Endothelial cell of umbilical vein (primary cell): Measurements from ENCODE around the gene INTS14. TPM values are rescaled to one million over a fixed set of nuclear protein-coding genes. Genes with fewer than 3 reads are reported as not detected.

Source experiments
- BruUV-seq: library from RNA; stranded (reverse); fragments of 400-500 nt; replicated peaks from 2 replicates; lab custom pipeline; 2021; lab: Mats Ljungman, UMichigan
- CTCF ChIA-PET: fragments of 300-600, 350-600 bp; sonication (Branson Sonifier 250); formaldehyde crosslinking; loops from one replicate; lab custom pipeline; 2021; ENCODE audit warnings: antibody characterized with exemption, inconsistent platforms; lab: Charles Lee
- POLR2A ChIA-PET: fragments of 300-600, 350-600 bp; sonication (Branson Sonifier 250); formaldehyde crosslinking; loops from one replicate; lab custom pipeline; 2021; ENCODE audit warnings: antibody characterized with exemption, inconsistent platforms; lab: Charles Lee
- DNase-seq: peaks from one replicate; pipeline ENCODE4 v3.0.0-alpha.2; 2011; ENCODE audit warnings: low read depth, low spot score
- FAIRE-seq: peaks from 2 replicates; lab custom pipeline; 2011; peaks lifted over from hg19 to GRCh38; lab: Jason Lieb, UNC
- H2AFZ ChIP-seq: 2 replicates; pipeline ENCODE4 v1.6.0; 2012; ENCODE audit warnings: low read depth, low read length, control low read depth, inconsistent platforms
- H3K27ac ChIP-seq: 2 replicates; pipeline ENCODE4 v1.5.1; 2011; ENCODE audit warnings: low read depth, mild to moderate bottlenecking, control low read depth, low read length, moderate library complexity; ENCODE audit not compliant: insufficient read depth
- H3K27me3 ChIP-seq, 2 experiments: 2 replicates each; pipeline versions ENCODE4 v1.6.0 to v1.6.1; 2011; ENCODE audit warnings: low read length in 2 of 2, mixed read lengths in 1 of 2; ENCODE audit not compliant: control insufficient read depth in 2 of 2, insufficient read depth in 2 of 2
- H3K36me3 ChIP-seq, 2 experiments: 2 replicates in 1 of 2; 3 replicates in 1 of 2; pipeline ENCODE4 v1.5.1; 2011; ENCODE audit warnings: low read length in 2 of 2, mild to moderate bottlenecking in 1 of 2, moderate library complexity in 1 of 2; ENCODE audit not compliant: control insufficient read depth in 2 of 2, insufficient read depth in 2 of 2; ENCODE audit errors: extremely low read depth in 1 of 2
- H3K4me1 ChIP-seq: 3 replicates; pipeline ENCODE4 v1.5.1; 2011; ENCODE audit warnings: mild to moderate bottlenecking, low read length; ENCODE audit not compliant: control insufficient read depth, insufficient read depth; ENCODE audit errors: extremely low read depth
- H3K4me2 ChIP-seq: 2 replicates; pipeline ENCODE4 v1.6.1; 2011; ENCODE audit warnings: low read length, control low read depth, mixed read lengths; ENCODE audit not compliant: insufficient read depth
- H3K4me3 ChIP-seq, 3 experiments: fragments of 200-600 bp in 1 of 3; sonication (generic), shearing (Covaris generic) in 1 of 3; replicated peaks in 1 of 3; 2 replicates each; pipeline ENCODE4 v1.5.1; 2011 to 2016; ENCODE audit warnings: control low read depth in 3 of 3, low read length in 3 of 3, mild to moderate bottlenecking in 2 of 3, inconsistent platforms in 1 of 3, low read depth in 1 of 3, moderate library complexity in 1 of 3; ENCODE audit not compliant: insufficient read depth in 1 of 3
- H3K79me2 ChIP-seq: 2 replicates; pipeline ENCODE4 v1.6.0; 2012; ENCODE audit warnings: low read length, inconsistent platforms; ENCODE audit not compliant: control insufficient read depth, insufficient read depth
- H3K9ac ChIP-seq: replicated peaks from 2 replicates; pipeline ENCODE3; 2011; ENCODE audit warnings: low read length, control low read depth; ENCODE audit not compliant: insufficient read depth; ENCODE audit errors: extremely low read depth
- H3K9me1 ChIP-seq: replicated peaks from 3 replicates; pipeline ENCODE4 v1.6.0; 2011; ENCODE audit warnings: mild to moderate bottlenecking, low read length; ENCODE audit not compliant: control insufficient read depth, insufficient read depth; ENCODE audit errors: extremely low read depth
- H3K9me3 ChIP-seq: replicated peaks from 2 replicates; pipeline ENCODE4 v1.5.1; 2012; ENCODE audit warnings: low read length, inconsistent platforms; ENCODE audit not compliant: control insufficient read depth, insufficient read depth
- H4K20me1 ChIP-seq: replicated peaks from 2 replicates; pipeline ENCODE3; 2011; ENCODE audit warnings: mild to moderate bottlenecking, low read length; ENCODE audit not compliant: control insufficient read depth, insufficient read depth; ENCODE audit errors: extremely low read depth
- FOS ChIP-seq: IDR thresholded peaks from 2 replicates; pipeline ENCODE4 v1.6.1; 2011; ENCODE audit warnings: mild to moderate bottlenecking, low read length, moderate library complexity, borderline replicate concordance; ENCODE audit not compliant: insufficient read depth
- GATA2 ChIP-seq: IDR thresholded peaks from 2 replicates; pipeline ENCODE4 v1.7.0; 2011; ENCODE audit warnings: low read depth, mild to moderate bottlenecking, moderate library complexity, mixed read lengths, low read length; ENCODE audit not compliant: insufficient read length, insufficient read depth
- JUN ChIP-seq: IDR thresholded peaks from 2 replicates; pipeline ENCODE4 v1.6.1; 2011; ENCODE audit warnings: borderline replicate concordance, low read depth; ENCODE audit not compliant: insufficient read length, insufficient read depth
- MYC ChIP-seq: IDR thresholded peaks from one replicate; pipeline ENCODE4 v1.6.1; 2011; ENCODE audit warnings: mild to moderate bottlenecking, low read depth, low read length
- POLR2A ChIP-seq: IDR thresholded peaks from 2 replicates; pipeline ENCODE4 v1.6.1; 2012; ENCODE audit warnings: low read depth, mild to moderate bottlenecking, control low read depth, low read length
- POLR2AphosphoS5 ChIP-seq: IDR thresholded peaks from 2 replicates; pipeline ENCODE4 v1.6.1; 2012; ENCODE audit warnings: low read depth, mild to moderate bottlenecking, control low read depth, low read length, moderate library complexity; ENCODE audit not compliant: insufficient read depth
- dilution Hi-C: fragments of 300-500 bp; cut with MboI; formaldehyde crosslinking; loops from one replicate; pipeline ENCODE4 v1.15.0; 2019; ENCODE audit warnings: low sequenced_read_pairs; ENCODE audit not compliant: extremely low pct_ligation_motif_present
- intact Hi-C: fragments of 100-400 bp; cut with micrococcal nuclease; formaldehyde crosslinking; loops from one replicate; pipeline ENCODE4 v1.10.0; 2022
- polyA plus RNA-seq, 4 experiments: library from polyadenylated mRNA; depleted of rRNA in 3 of 4; stranded (reverse) in 3 of 4; unstranded in 1 of 4; fragments of >200 nt; gene quantifications; 2 replicates each; pipeline versions ENCODE4 v1.2.1 to v1.2.3, GENCODE V29; 2011 to 2012; ENCODE audit warnings: missing spikeins in 1 of 4
- total RNA-seq: library from RNA; stranded (reverse); gene quantifications from 2 replicates; pipeline ENCODE4 v1.2.3, GENCODE V29; 2021
- TF ChIP-seq, protein P1 (sequence below), 2 donors: IDR thresholded peaks; 1 replicate in 1 of 2; 2 replicates in 1 of 2; pipeline ENCODE4 v1.5.1; 2011; ENCODE audit warnings: low read length in 2 of 2, mild to moderate bottlenecking in 2 of 2, moderate library complexity in 2 of 2, control low read depth in 1 of 2, inconsistent platforms in 1 of 2, low read depth in 1 of 2; ENCODE audit not compliant: insufficient read depth in 1 of 2; ENCODE audit errors: extremely low read depth in 1 of 2

INTS14 gene
- total and polyA plus RNA-seq, 2 donors (not counting 3 experiments of a cell fraction or from before 2014, with no cell fraction given), result 41.7 to 52.6 TPM

DNA sequence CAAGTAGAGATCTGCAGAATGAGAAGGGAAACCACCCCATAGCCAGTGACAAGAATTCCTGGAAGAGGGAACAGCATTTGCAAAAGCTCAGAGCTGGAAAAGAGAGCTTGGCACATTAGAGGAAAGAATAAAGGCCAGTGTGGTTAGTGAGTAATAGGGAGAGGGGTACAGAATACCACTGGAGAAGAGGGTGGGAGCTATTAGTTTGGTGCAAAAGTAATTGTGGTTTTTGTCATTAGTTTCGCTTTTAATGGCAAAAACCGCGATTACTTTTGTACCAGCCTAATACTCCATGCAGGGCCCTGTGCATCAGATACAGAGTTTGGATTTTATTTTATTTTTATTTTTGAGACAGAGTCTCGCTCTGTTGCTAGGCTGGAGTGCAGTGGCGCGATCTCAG, 20.6 kb upstream of the INTS14 start:
- ChIA-PET CTCF (interaction anchor here (1.4 kb wide), 1 partner anchor 20 kb away, joined by 5 read pairs; the partner anchor contains the start of gene INTS14), POLR2A (interaction anchor here (0.6 kb wide), 1 partner anchor 43 kb away, joined by 4 read pairs; no protein-coding TSS in a partner anchor)
- BruUV-seq, result no TSS peak

More for the DNA sequence above, 20.6 kb upstream of the INTS14 start:
- no peaks in the 10 kb centered on the region for H3K79me2 ChIP-seq
- H3K27me3 ChIP-seq, result no peaks in the 10 kb centered on the region
- no peak overlapping the region for H3K4me3 ChIP-seq
- H3K9me1 ChIP-seq, result no peaks in the 10 kb centered on the region
- no peak for TF ChIP-seq POLR2AphosphoS5
- no peak for TF ChIP-seq GATA2
- no peak for TF ChIP-seq MYC
- TF ChIP-seq FOS, result no peak
- TF ChIP-seq, protein P1, sequence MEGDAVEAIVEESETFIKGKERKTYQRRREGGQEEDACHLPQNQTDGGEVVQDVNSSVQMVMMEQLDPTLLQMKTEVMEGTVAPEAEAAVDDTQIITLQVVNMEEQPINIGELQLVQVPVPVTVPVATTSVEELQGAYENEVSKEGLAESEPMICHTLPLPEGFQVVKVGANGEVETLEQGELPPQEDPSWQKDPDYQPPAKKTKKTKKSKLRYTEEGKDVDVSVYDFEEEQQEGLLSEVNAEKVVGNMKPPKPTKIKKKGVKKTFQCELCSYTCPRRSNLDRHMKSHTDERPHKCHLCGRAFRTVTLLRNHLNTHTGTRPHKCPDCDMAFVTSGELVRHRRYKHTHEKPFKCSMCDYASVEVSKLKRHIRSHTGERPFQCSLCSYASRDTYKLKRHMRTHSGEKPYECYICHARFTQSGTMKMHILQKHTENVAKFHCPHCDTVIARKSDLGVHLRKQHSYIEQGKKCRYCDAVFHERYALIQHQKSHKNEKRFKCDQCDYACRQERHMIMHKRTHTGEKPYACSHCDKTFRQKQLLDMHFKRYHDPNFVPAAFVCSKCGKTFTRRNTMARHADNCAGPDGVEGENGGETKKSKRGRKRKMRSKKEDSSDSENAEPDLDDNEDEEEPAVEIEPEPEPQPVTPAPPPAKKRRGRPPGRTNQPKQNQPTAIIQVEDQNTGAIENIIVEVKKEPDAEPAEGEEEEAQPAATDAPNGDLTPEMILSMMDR (IDR thresholded peaks at IDR 0.05; ENCODE audit: extremely low read depth in 1 of 2, insufficient read depth in 1 of 2, low read depth in 1 of 2, low read length in 2 of 2), result no peak
- TF ChIP-seq JUN, result no peak
- no peak for TF ChIP-seq POLR2A
- dilution Hi-C loops (no loop called here), intact Hi-C loops (loop anchor here (10.0 kb wide), 1 partner anchor 313 kb away; no protein-coding TSS in a partner anchor)
- no peaks in the 10 kb centered on the region for H4K20me1 ChIP-seq
- H2AFZ ChIP-seq, result no peak overlapping the region
- no peaks in the 10 kb centered on the region for H3K36me3 ChIP-seq
- H3K4me1 ChIP-seq, result no peaks in the 10 kb centered on the region
- H3K9me3 ChIP-seq, result no peaks in the 10 kb centered on the region
- H3K27ac ChIP-seq, result no peak overlapping the region
- FAIRE-seq (no peak), DNase-seq (no peak)
- no peak overlapping the region for H3K4me2 ChIP-seq
- no peak overlapping the region for H3K9ac ChIP-seq
